GM19240 (cell line): ENCODE results near the gene PRSS56.

Experiments
- DNase-seq: peaks from one replicate; pipeline ENCODE4 v3.0.0; 2011; ENCODE audit warnings: low spot score; ENCODE audit not compliant: insufficient read length

PRSS56 gene

DNA sequence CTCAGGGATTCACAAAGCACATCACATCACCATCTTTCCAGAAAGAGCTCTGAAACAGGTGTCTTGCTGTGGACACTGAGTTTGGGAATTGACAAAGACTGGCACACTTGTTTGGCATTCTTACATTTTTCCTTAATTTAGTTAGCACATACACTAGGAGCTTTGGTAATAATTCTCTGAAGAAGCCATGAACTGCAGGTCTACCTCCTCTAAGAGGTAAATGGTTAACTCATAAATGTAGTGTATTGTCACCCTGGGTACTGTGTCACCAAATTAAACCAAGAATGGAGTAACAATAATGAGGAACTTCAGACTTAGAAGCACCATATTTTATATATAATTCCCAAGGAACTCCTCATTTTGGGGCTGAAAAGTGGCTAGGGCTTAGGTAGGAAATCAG is 52.9 kb downstream of the PRSS56 start:
- no peak for DNase-seq

- DNase-seq: no peak
These were observed 53.7 kb downstream of the PRSS56 start for GRCh38 chr2:232573771-232574435.

DNA sequence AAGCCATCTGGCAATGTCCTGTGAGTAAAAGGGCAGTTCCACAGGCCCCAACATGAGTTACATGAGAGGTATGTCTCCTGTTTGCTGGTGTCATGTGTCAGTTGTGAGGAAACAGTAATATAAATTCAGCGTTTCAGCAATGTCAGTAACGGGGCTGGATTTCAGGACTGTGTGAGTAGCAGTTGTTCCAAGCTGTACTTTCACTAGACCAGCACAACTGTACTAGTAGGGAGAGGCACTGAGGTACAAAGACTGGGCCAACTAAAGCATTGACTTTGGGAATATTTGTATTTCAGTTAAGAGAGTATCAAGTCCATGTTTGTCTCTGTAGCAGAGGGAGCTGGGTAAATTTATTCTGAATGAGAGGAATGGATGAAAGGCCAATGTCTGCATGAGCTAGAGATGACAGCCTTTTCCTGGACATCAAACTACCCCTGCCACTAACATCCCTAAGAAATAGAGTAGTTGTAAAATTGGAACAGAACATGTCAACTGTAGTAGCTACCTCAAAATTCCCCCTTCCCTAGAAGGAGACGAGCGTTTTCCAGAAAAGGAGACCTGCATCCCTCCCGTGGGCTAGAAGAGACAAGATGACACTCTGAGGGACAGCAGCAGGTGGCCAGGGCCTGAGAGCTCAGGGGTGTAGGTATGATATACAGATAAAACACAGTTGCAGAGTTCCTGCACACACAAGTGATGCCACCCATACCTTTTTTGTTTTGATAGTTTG is 54.7 kb downstream of the PRSS56 start:
- no peak for DNase-seq
